ENCODE measurements around the gene ADAM20. TPM values are rescaled to one million over a fixed set of nuclear protein-coding genes. Genes with fewer than 3 reads are reported as not detected.
A peak's percentile ranks its signal among the peaks of the same experiment; 100 is the strongest.

ADAM20 gene
- total RNA-seq (0.04 and 0.74 TPM in 2 replicates), polyA plus RNA-seq (not detected in 2 replicates)

GRCh38 chr14:70534904-70535303, at the start of gene ADAM20:
Gene ADAM20, minus strand, starts transcription at chr14:70535004. Its CDS starts 10,247 bp downstream, at chr14:70524757.
- Histone ChIP-seq H3K4me3 (no peak within 1 kb of the TSS), H3K4me1 (ENCODE audit: low read depth) (no peaks in the 10 kb centered on the region)

GRCh38 chr14:70576891-70577290, 42.1 kb upstream of the ADAM20 start:
- no peaks in the 10 kb centered on the region for H3K4me1 ChIP-seq (ENCODE audit: low read depth)
- no peak for DNase-seq (ENCODE audit: low read depth in 1 of 2, low spot score in 1 of 2)
- no peaks in the 10 kb centered on the region for H3K9me3 ChIP-seq (ENCODE audit: low read depth)
- no peak overlapping the region for H3K27ac ChIP-seq
- H3K27me3 ChIP-seq, result no peaks in the 10 kb centered on the region
- no peaks in the 10 kb centered on the region for H3K36me3 ChIP-seq
- no peak overlapping the region for H3K4me3 ChIP-seq
- TF ChIP-seq CTCF (IDR thresholded peaks at IDR 0.05; ENCODE audit: low read depth, low read length), result no peak

More at GRCh38 chr14:70534904-70535303, at the start of gene ADAM20:
- Histone ChIP-seq H3K27ac (no peak within 1 kb of the TSS), H3K36me3 (no peaks in the 10 kb centered on the region), H3K9me3 (ENCODE audit: low read depth) (peaks cover 4% of the 10 kb centered on the region), H3K27me3 (no peaks in the 10 kb centered on the region)
- no peak for DNase-seq (ENCODE audit: low read depth in 1 of 2, low spot score in 1 of 2)
- TF ChIP-seq CTCF (IDR thresholded peaks at IDR 0.05; ENCODE audit: low read depth, low read length), result no peak

GRCh38 chr14:70573050-70573449, 38.2 kb upstream of the ADAM20 start:
- no peaks in the 10 kb centered on the region for H3K27me3 ChIP-seq
- TF ChIP-seq CTCF (IDR thresholded peaks at IDR 0.05; ENCODE audit: low read depth, low read length), result no peak
- H3K27ac ChIP-seq, result no peak overlapping the region
- H3K36me3 ChIP-seq, result no peaks in the 10 kb centered on the region
- H3K9me3 ChIP-seq (ENCODE audit: low read depth), result no peaks in the 10 kb centered on the region
- no peak overlapping the region for H3K4me3 ChIP-seq
- no peaks in the 10 kb centered on the region for H3K4me1 ChIP-seq (ENCODE audit: low read depth)
- no peak for DNase-seq (ENCODE audit: low read depth in 1 of 2, low spot score in 1 of 2)

GRCh38 chr14:70571139-70571538, 36.3 kb upstream of the ADAM20 start:
- no peaks in the 10 kb centered on the region for H3K27me3 ChIP-seq
- no peaks in the 10 kb centered on the region for H3K9me3 ChIP-seq (ENCODE audit: low read depth)
- no peak overlapping the region for H3K4me3 ChIP-seq
- no peak for TF ChIP-seq CTCF (IDR thresholded peaks at IDR 0.05; ENCODE audit: low read depth, low read length)
- no peak overlapping the region for H3K27ac ChIP-seq
- no peak for DNase-seq (ENCODE audit: low read depth in 1 of 2, low spot score in 1 of 2)
- no peaks in the 10 kb centered on the region for H3K4me1 ChIP-seq (ENCODE audit: low read depth)
- H3K36me3 ChIP-seq, result no peaks in the 10 kb centered on the region

GRCh38 chr14:70567791-70568190, 33.0 kb upstream of the ADAM20 start:
- H3K27me3 ChIP-seq, result no peaks in the 10 kb centered on the region
- TF ChIP-seq CTCF (IDR thresholded peaks at IDR 0.05; ENCODE audit: low read depth, low read length), result peak; percentile 63
- H3K9me3 ChIP-seq (ENCODE audit: low read depth), result no peaks in the 10 kb centered on the region
- H3K27ac ChIP-seq, result no peak overlapping the region
- H3K4me1 ChIP-seq (ENCODE audit: low read depth), result no peaks in the 10 kb centered on the region
- H3K36me3 ChIP-seq, result peaks cover 4% of the 10 kb centered on the region
- peak; percentile 36 to 46 for DNase-seq (ENCODE audit: low read depth in 1 of 2, low spot score in 1 of 2)
- H3K4me3 ChIP-seq, result no peak overlapping the region

- H3K27me3 ChIP-seq, result no peaks in the 10 kb centered on the region
- no peaks in the 10 kb centered on the region for H3K4me1 ChIP-seq (ENCODE audit: low read depth)
- no peak for TF ChIP-seq CTCF (IDR thresholded peaks at IDR 0.05; ENCODE audit: low read depth, low read length)
- H3K36me3 ChIP-seq, result peaks cover 4% of the 10 kb centered on the region
- DNase-seq (ENCODE audit: low read depth in 1 of 2, low spot score in 1 of 2), result no peak
- H3K4me3 ChIP-seq, result no peak overlapping the region
- H3K9me3 ChIP-seq (ENCODE audit: low read depth), result no peaks in the 10 kb centered on the region
- no peak overlapping the region for H3K27ac ChIP-seq
Measured at GRCh38 chr14:70563869-70564268, 29.1 kb upstream of the ADAM20 start.
